Inflammatory macrophage treated with lipopolysaccharide for 4 hours (primary cell): Measurements from ENCODE around the gene OLFML2B.

Source experiments
- DNase-seq: peaks from one replicate; pipeline ENCODE4 v3.0.0-alpha.2; 2020

Gene OLFML2B

GRCh38 chr1:161973924-161974845 is 49.5 kb downstream of the OLFML2B start:
- no peak for DNase-seq

- DNase-seq, result no peak
Observed at GRCh38 chr1:161972828-161973227, 50.8 kb downstream of the OLFML2B start.

DNA sequence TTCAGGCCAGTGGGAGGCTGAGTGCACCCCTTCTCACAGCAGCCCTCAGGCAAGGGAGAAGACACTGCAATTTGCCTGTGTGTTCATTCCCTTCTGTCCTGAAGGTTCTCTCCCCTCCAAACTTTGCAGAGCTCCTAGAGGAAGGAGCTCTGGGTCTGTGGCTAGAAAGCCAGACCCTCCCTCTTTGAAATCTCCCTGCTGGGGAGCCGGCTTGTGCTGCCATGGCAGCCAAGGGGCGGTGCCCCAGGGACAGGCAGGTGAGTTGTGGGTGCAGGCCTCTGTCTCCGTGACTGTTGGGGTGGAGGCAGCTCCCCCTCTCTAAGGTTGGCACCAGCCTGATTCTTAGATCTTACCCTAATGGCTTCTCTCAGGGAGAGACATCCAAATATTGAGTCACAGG is 53.0 kb downstream of the OLFML2B start:
- no peak for DNase-seq

DNA sequence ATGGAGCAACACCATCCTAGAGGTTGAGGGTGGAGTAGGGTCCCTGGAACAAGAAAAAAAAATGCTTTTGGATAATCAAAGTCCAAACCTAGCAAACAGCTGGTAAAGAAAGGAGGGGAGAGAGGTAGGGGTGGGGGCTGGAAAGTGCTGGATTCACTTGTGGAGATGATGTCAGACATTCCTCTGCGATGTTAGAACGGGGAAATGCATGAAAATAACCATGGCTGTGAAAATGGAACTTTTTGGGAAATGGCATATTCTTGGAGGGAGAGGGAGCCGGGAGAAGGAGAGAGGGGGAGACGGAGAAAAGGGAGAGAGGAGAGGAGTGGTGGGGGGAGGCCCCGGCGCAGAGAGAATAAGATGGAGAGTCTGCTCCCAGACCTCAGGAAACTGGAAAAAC is 53.6 kb downstream of the OLFML2B start:
- no peak for DNase-seq

DNA sequence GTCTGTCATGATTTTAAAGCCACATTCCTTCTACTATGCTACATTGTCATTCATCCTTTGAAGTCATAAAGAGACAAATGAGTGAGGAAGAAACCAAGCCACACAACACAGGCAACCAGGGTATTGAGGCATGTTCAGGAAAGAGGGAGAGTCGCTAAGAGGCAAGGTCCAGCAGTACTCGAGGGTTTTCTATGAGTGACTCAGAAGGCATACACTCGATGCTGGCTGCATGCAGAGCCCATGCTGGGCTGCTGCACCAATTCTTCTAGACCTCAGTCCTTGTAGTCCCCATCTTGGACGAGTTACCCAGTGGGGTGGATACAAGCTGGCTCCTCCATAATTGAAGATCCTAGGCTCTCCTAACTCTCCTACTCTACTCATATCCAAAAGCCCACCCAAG is 57.6 kb downstream of the OLFML2B start:
- no peak for DNase-seq

GRCh38 chr1:161962091-161962887 is 61.4 kb downstream of the OLFML2B start:
- DNase-seq, result peak; percentile 76

- DNase-seq, result no peak
Observed at GRCh38 chr1:161958425-161958824, 65.2 kb downstream of the OLFML2B start.

DNA sequence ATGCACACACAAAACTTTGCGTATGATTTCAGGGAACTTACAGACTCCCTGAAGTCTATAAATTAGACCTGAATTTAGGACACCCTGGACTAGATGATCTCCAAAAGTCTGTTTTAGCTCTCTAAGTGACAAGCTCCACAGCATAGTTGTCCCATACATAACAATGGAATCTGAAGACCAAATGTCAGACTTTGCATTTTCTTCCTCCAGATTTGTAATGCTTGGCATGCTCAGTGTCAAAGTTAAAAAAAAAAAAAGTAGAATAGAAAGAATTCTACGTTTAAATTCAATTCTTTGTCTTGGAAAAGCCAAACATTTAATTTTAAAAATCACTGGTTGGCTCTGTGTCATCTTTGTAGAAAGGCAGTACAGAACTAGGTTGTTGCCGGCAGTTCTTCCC is 66.7 kb downstream of the OLFML2B start:
- DNase-seq, result no peak

- no peak for DNase-seq
Observed at GRCh38 chr1:161956097-161956496, 67.6 kb downstream of the OLFML2B start.

DNA sequence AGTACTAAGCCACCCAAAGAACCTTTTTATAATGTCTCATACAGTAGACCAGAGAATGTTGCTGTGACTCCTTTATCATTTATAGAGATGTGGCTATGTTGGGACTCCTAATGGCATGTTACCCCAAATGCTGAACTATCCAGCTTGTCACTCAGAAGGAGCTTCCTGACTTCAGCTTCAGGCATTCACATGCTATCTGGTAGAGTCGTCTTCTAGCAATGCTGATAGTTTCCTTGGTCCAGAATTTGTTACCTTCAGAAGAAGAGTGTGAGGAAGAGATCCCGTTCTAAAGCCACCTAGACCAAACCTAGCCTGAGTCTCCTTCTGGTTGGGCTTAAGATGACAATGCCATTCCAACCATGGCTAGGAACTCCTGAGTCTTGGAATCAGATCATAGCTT is 68.1 kb downstream of the OLFML2B start:
- DNase-seq, result no peak

- no peak for DNase-seq
Observed at GRCh38 chr1:161954466-161954865, 69.2 kb downstream of the OLFML2B start.

GRCh38 chr1:161954050-161954449 is 69.6 kb downstream of the OLFML2B start:
- peak; percentile 32 for DNase-seq

GRCh38 chr1:161953256-161953920 is 70.3 kb downstream of the OLFML2B start:
- no peak for DNase-seq

- DNase-seq, result peak; percentile 34
Observed at GRCh38 chr1:161952607-161953172, 71.0 kb downstream of the OLFML2B start.

DNA sequence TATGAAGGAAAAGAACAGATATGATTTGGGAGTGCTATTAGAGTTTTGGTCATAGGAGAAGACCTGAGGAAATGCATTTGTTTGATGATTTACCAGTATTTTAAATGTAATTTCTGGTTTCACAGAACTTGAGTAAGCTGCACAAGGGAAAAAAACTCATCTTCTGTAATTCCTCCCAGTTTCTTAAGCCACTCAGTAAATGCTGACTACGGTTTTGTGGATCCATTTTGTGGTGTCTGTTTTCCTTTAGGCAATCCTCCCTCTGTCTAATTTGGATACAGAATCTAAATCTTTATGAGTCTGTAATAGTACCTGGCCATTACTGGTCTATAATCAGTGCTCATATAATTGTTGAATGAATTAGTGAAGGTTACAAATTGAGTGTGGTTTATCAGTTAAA is 72.0 kb downstream of the OLFML2B start:
- DNase-seq, result no peak

DNA sequence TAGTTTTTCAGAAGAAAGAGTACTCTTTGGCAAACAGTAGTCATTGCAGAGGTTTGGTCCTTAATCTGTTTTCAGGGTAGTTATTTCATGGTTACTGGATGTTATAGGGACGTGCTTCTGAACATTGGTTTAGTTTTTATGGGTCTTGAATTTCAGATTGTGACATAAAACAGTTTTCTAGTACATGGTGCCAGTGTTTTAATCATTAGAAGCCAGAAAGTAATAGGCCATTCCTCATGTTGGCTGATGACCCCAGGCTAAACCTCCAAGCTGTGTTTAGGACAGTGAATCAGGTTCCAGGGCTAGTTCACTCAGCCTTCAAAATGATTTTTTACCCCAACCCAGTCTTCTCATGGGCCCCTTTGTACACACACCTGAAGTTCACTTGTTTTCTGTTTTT is 73.3 kb downstream of the OLFML2B start:
- no peak for DNase-seq

DNA sequence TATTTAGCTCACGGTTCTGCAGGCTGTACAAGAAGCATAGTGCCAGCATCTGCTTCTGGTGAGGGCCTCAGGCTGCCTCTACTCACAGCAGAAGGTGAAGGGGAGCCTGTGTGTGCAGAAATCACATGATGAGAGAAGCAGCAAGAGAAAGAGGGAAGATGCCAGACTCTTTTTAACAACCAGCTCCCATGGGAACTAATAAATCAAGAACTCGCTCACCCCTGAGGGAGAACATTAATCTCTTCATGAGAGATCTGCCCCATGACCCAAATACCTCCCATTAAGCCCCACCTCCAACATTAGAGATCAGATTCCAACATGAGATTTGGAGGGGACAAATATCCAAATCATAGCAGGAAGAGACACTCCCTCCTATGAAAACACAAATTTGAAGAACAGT is 74.1 kb downstream of the OLFML2B start:
- DNase-seq, result no peak

- no peak for DNase-seq
Observed at GRCh38 chr1:161948435-161948834, 75.2 kb downstream of the OLFML2B start.

GRCh38 chr1:161946071-161946987 is 77.3 kb downstream of the OLFML2B start:
- DNase-seq, result no peak

- DNase-seq, result no peak
Observed at GRCh38 chr1:161945306-161946060, 78.2 kb downstream of the OLFML2B start.

GRCh38 chr1:161944381-161944780 is 79.3 kb downstream of the OLFML2B start:
- no peak for DNase-seq
